Right cardiac atrium (tissue), 5 donors: ENCODE results near the gene CFAP46. TPM values are rescaled to one million over a fixed set of nuclear protein-coding genes. Genes with fewer than 3 reads are reported as not detected.

Source experiments
- ATAC-seq, 2 donors: fragments of 200-7000 bp; cut with Tn5 transposase; one replicate each; pipeline versions ENCODE4 v1.8.0 to v1.9.1; 2020; ENCODE audit warnings: moderate library complexity in 2 of 2, mild to moderate bottlenecking in 1 of 2
- DNase-seq, 3 donors: peaks; one replicate each; pipeline ENCODE4 v3.0.0-alpha.2; 2020
- H3K27ac ChIP-seq: one replicate; pipeline ENCODE4 v1.5.1; 2013; ENCODE audit warnings: mild to moderate bottlenecking, low read length, control low read depth, moderate library complexity
- H3K27me3 ChIP-seq: one replicate; pipeline ENCODE4 v1.6.1; 2013; ENCODE audit not compliant: control insufficient read depth, insufficient read depth
- H3K4me1 ChIP-seq: one replicate; pipeline ENCODE4 v1.6.1; 2013; ENCODE audit warnings: low read length; ENCODE audit not compliant: control insufficient read depth, insufficient read depth
- H3K4me3 ChIP-seq: one replicate; pipeline ENCODE4 v1.5.1; 2013; ENCODE audit warnings: low read length, control low read depth
- H3K9me3 ChIP-seq: one replicate; pipeline ENCODE4 v1.6.1; 2013; ENCODE audit warnings: low read length; ENCODE audit not compliant: control insufficient read depth
- WGBS: extraction: QIAGEN DNeasy Blood & Tissue Kit; methylation state at CpG from one replicate; pipeline ENCODE4 v1.1.7; 2013; 5-methylcytosine and 5-hydroxymethylcytosine counted together
- intact Hi-C, 4 donors: fragments of 100-400 bp; cut with DNase I; formaldehyde crosslinking; loops; one replicate each; pipeline versions ENCODE4 v1.11.0 to v1.14.0; 2022 to 2023
- polyA plus RNA-seq: library from polyadenylated mRNA; stranded (reverse); fragments of 200-250 nt; gene quantifications from one replicate; pipeline ENCODE4 v1.2.3, GENCODE V29; 2013
- total RNA-seq, 4 donors: library from RNA; stranded (reverse); fragmentation: NEBNext Ultra II Directional; extraction: Animal tissue kit (Norgen Biotek cat#: 25700); gene quantifications; one replicate each; pipeline ENCODE4 v1.2.1, GENCODE V29; 2021
- donor health status: healthy with polysubstance abuse.
- donor health status: DM: no; HTN: yes; CAD: no.
- donor health status: DM: no; HTN: no; CAD: no.
- donor health status: DM: no; HTN: yes; CAD: no; lungs with severe emphysema.
- donor health status: DM: yes; HTN: yes; CAD: no.

Gene CFAP46
- total and polyA plus RNA-seq, 5 donors = 1.00 to 1.8 (median 1.6) TPM

GRCh38 chr10:132978542-132978941, 36.2 kb upstream of the CFAP46 start:
- no peak for ATAC-seq
- Histone ChIP-seq H3K4me3 (no peak overlapping the region), H3K27me3 (no peaks in the 10 kb centered on the region), H3K27ac (no peak overlapping the region), H3K4me1 (no peaks in the 10 kb centered on the region), H3K9me3 (no peaks in the 10 kb centered on the region)
- WGBS = 85% methylated on average over 9 of the region's 9 CpGs
- no peak for DNase-seq
- intact Hi-C loops = no loop called here

- intact Hi-C loops = no loop called here
Observed at GRCh38 chr10:132977807-132978206, 35.4 kb upstream of the CFAP46 start.

GRCh38 chr10:132977076-132977475, 34.7 kb upstream of the CFAP46 start:
- ATAC-seq (no peak), DNase-seq (peak in 1 of 3 donors; percentile 26)
- intact Hi-C loops = no loop called here
- H3K4me3 ChIP-seq = no peak overlapping the region
- H3K27me3 ChIP-seq = no peaks in the 10 kb centered on the region
- 92% methylated on average over 25 of the region's 25 CpGs for WGBS
- no peak overlapping the region for H3K27ac ChIP-seq
- no peaks in the 10 kb centered on the region for H3K4me1 ChIP-seq
- no peaks in the 10 kb centered on the region for H3K9me3 ChIP-seq

More at GRCh38 chr10:132977807-132978206, 35.4 kb upstream of the CFAP46 start:
- no peak for DNase-seq
- Histone ChIP-seq H3K4me1 (no peaks in the 10 kb centered on the region), H3K9me3 (no peaks in the 10 kb centered on the region), H3K27me3 (no peaks in the 10 kb centered on the region), H3K27ac (no peak overlapping the region), H3K4me3 (no peak overlapping the region)
- ATAC-seq = no peak
- WGBS = 65% methylated on average over 27 of the region's 27 CpGs

- intact Hi-C loops = no loop called here
- Histone ChIP-seq H3K4me3 (no peak overlapping the region), H3K27ac (no peak overlapping the region), H3K4me1 (no peaks in the 10 kb centered on the region), H3K9me3 (no peaks in the 10 kb centered on the region), H3K27me3 (no peaks in the 10 kb centered on the region)
- ATAC-seq (no peak), DNase-seq (peak in 1 of 3 donors; percentile 23)
- 69% methylated on average over 30 of the region's 30 CpGs for WGBS
Observed at GRCh38 chr10:132975831-132976682, 33.7 kb upstream of the CFAP46 start.

GRCh38 chr10:132974886-132975830, 32.8 kb upstream of the CFAP46 start:
- Histone ChIP-seq H3K4me3 (no peak overlapping the region), H3K27ac (no peak overlapping the region), H3K4me1 (no peaks in the 10 kb centered on the region), H3K27me3 (no peaks in the 10 kb centered on the region), H3K9me3 (no peaks in the 10 kb centered on the region)
- 62% methylated on average over 28 of the region's 28 CpGs for WGBS
- peak in 2 of 3 donors; percentile 19 to 41 for DNase-seq
- ATAC-seq = no peak
- intact Hi-C loops = no loop called here

- Histone ChIP-seq H3K4me3 (no peak overlapping the region), H3K27ac (no peak overlapping the region), H3K4me1 (no peaks in the 10 kb centered on the region), H3K9me3 (no peaks in the 10 kb centered on the region), H3K27me3 (no peaks in the 10 kb centered on the region)
- WGBS = 87% methylated on average over 29 of the region's 29 CpGs
- intact Hi-C loops = no loop called here
- ATAC-seq = no peak
- peak in 1 of 3 donors; percentile 37 for DNase-seq
Observed at GRCh38 chr10:132974249-132974796, 32.0 kb upstream of the CFAP46 start.

GRCh38 chr10:132973903-132974241, 31.5 kb upstream of the CFAP46 start:
- WGBS = 80% methylated on average over 8 of the region's 8 CpGs
- intact Hi-C loops = no loop called here
- no peak for DNase-seq
- Histone ChIP-seq H3K4me1 (no peaks in the 10 kb centered on the region), H3K27ac (no peak overlapping the region), H3K4me3 (no peak overlapping the region), H3K27me3 (no peaks in the 10 kb centered on the region), H3K9me3 (no peaks in the 10 kb centered on the region)
- no peak for ATAC-seq

- 82% methylated on average over 28 of the region's 28 CpGs for WGBS
- Histone ChIP-seq H3K4me3 (no peak overlapping the region), H3K4me1 (no peaks in the 10 kb centered on the region), H3K27me3 (no peaks in the 10 kb centered on the region), H3K9me3 (no peaks in the 10 kb centered on the region), H3K27ac (no peak overlapping the region)
- ATAC-seq (peak in 1 of 2 donors; percentile 9), DNase-seq (peak in 1 of 3 donors; percentile 38)
- intact Hi-C loops = no loop called here
Observed at GRCh38 chr10:132972986-132973902, 30.9 kb upstream of the CFAP46 start.

- H3K4me1 ChIP-seq = no peaks in the 10 kb centered on the region
- intact Hi-C loops = no loop called here
- H3K27ac ChIP-seq = no peak overlapping the region
- 67% methylated on average over 26 of the region's 26 CpGs for WGBS
- H3K9me3 ChIP-seq = no peaks in the 10 kb centered on the region
- no peaks in the 10 kb centered on the region for H3K27me3 ChIP-seq
- no peak for DNase-seq
- H3K4me3 ChIP-seq = no peak overlapping the region
- no peak for ATAC-seq
Observed at GRCh38 chr10:132972149-132972985, 30.0 kb upstream of the CFAP46 start.
